ENCODE measurements around the gene HAO2. TPM values are rescaled to one million over a fixed set of nuclear protein-coding genes. Genes with fewer than 3 reads are reported as not detected.

The HAO2 gene
- total RNA-seq, 1 experiment from 2014 or later, result not detected

DNA sequence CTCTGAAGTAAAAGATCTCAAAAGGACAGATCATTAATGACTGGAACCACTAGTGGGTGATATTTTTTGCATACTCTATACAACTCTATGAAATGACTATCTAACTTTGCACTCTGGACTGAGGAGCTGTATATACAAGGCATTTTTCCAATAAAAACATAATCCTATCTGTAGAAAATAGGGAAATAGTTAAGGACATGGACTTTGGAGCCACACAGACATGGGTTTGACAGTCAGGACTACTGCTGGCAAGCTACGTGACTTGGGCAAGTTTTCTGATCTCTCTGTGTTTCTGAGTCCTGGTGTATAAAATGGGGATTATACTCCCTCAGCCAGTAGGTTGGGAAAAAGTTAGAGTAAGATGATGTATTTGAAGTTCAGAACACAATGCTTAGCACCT, 25.5 kb downstream of the HAO2 start:
- intact Hi-C loops (cut with micrococcal nuclease; ENCODE audit: unreplicated experiment), result no loop called here

GRCh38 chr1:119396982-119397381, 28.4 kb downstream of the HAO2 start:
- intact Hi-C loops (cut with micrococcal nuclease; ENCODE audit: unreplicated experiment), result no loop called here
- no TSS peak for BruUV-seq (replicated peaks)
- ChIA-PET POLR2A (ENCODE audit: low non-redundant PET) (no interaction called here), CTCF (no interaction called here)
- H3K4me1 ChIP-seq (ENCODE audit: insufficient read depth, low read length, poor library complexity, severe bottlenecking), result no peaks in the 10 kb centered on the region
- H3K27ac ChIP-seq (ENCODE audit: low read depth, low read length, poor library complexity, severe bottlenecking), result no peak overlapping the region
- TF ChIP-seq, protein P1, sequence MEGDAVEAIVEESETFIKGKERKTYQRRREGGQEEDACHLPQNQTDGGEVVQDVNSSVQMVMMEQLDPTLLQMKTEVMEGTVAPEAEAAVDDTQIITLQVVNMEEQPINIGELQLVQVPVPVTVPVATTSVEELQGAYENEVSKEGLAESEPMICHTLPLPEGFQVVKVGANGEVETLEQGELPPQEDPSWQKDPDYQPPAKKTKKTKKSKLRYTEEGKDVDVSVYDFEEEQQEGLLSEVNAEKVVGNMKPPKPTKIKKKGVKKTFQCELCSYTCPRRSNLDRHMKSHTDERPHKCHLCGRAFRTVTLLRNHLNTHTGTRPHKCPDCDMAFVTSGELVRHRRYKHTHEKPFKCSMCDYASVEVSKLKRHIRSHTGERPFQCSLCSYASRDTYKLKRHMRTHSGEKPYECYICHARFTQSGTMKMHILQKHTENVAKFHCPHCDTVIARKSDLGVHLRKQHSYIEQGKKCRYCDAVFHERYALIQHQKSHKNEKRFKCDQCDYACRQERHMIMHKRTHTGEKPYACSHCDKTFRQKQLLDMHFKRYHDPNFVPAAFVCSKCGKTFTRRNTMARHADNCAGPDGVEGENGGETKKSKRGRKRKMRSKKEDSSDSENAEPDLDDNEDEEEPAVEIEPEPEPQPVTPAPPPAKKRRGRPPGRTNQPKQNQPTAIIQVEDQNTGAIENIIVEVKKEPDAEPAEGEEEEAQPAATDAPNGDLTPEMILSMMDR (conservative IDR thresholded peaks at IDR 0.05; ENCODE audit: low read depth, low read length), result no peak
- no peak overlapping the region for H3K4me3 ChIP-seq (ENCODE audit: low read depth, low read length, poor library complexity, severe bottlenecking)
- H3K9me3 ChIP-seq (ENCODE audit: low read depth, low read length, poor library complexity, severe bottlenecking), result no peaks in the 10 kb centered on the region
- DNase-seq (ENCODE audit: low spot score), result no peak
- no peaks in the 10 kb centered on the region for H3K27me3 ChIP-seq (replicated peaks; ENCODE audit: insufficient read depth, low read depth, low read length, poor library complexity)
- H3K36me3 ChIP-seq (ENCODE audit: insufficient read depth, low read length, poor library complexity, severe bottlenecking), result no peaks in the 10 kb centered on the region

More for the DNA sequence above, 25.5 kb downstream of the HAO2 start:
- no peak overlapping the region for H3K4me3 ChIP-seq (ENCODE audit: low read depth, low read length, poor library complexity, severe bottlenecking)
- POLR2A ChIA-PET (ENCODE audit: low non-redundant PET), result no interaction called here
- H3K9me3 ChIP-seq (ENCODE audit: low read depth, low read length, poor library complexity, severe bottlenecking), result no peaks in the 10 kb centered on the region
- CTCF ChIA-PET, result no interaction called here
- no peaks in the 10 kb centered on the region for H3K4me1 ChIP-seq (ENCODE audit: insufficient read depth, low read length, poor library complexity, severe bottlenecking)
- DNase-seq (ENCODE audit: low spot score), result no peak
- TF ChIP-seq EZH2 (IDR thresholded peaks at IDR 0.05; ENCODE audit: borderline replicate concordance, low read depth, low read length, poor library complexity, severe bottlenecking), result no peak
- TF ChIP-seq, protein P1 (conservative IDR thresholded peaks at IDR 0.05; ENCODE audit: low read depth, low read length), result no peak
- H3K27me3 ChIP-seq (replicated peaks; ENCODE audit: insufficient read depth, low read depth, low read length, poor library complexity), result no peaks in the 10 kb centered on the region
- H3K27ac ChIP-seq (ENCODE audit: low read depth, low read length, poor library complexity, severe bottlenecking), result no peak overlapping the region
- H3K36me3 ChIP-seq (ENCODE audit: insufficient read depth, low read length, poor library complexity, severe bottlenecking), result no peaks in the 10 kb centered on the region
- BruUV-seq (replicated peaks), result no TSS peak

DNA sequence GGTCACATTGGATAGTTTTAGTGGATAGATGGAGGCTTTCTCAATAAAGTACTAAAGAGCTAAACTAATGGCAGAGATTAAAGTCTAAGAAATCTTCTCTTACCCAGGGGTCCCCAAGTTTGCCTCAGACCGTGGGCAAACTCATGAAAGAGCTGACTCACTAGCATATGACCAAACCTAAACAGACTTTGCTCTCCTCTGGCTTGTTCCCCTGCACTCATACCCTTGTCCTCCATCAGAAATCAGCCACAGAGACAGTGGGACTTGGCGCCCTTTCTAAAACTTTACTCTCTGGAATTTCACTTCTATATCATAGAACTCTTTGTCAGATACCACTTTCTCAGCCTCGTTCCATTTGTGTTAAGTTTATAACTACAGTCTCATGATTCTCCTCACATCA, 29.4 kb downstream of the HAO2 start:
- BruUV-seq (replicated peaks), result no TSS peak
- no peaks in the 10 kb centered on the region for H3K36me3 ChIP-seq (ENCODE audit: insufficient read depth, low read length, poor library complexity, severe bottlenecking)
- no peaks in the 10 kb centered on the region for H3K9me3 ChIP-seq (ENCODE audit: low read depth, low read length, poor library complexity, severe bottlenecking)
- TF ChIP-seq, protein P1 (conservative IDR thresholded peaks at IDR 0.05; ENCODE audit: low read depth, low read length), result no peak
- TF ChIP-seq EZH2 (IDR thresholded peaks at IDR 0.05; ENCODE audit: borderline replicate concordance, low read depth, low read length, poor library complexity, severe bottlenecking), result no peak
- POLR2A ChIA-PET (ENCODE audit: low non-redundant PET), result no interaction called here
- H3K27me3 ChIP-seq (replicated peaks; ENCODE audit: insufficient read depth, low read depth, low read length, poor library complexity), result no peaks in the 10 kb centered on the region
- H3K4me3 ChIP-seq (ENCODE audit: low read depth, low read length, poor library complexity, severe bottlenecking), result no peak overlapping the region
- H3K4me1 ChIP-seq (ENCODE audit: insufficient read depth, low read length, poor library complexity, severe bottlenecking), result no peaks in the 10 kb centered on the region
- no peak for DNase-seq (ENCODE audit: low spot score)
- intact Hi-C loops (cut with micrococcal nuclease; ENCODE audit: unreplicated experiment), result no loop called here
- no peak overlapping the region for H3K27ac ChIP-seq (ENCODE audit: low read depth, low read length, poor library complexity, severe bottlenecking)
- CTCF ChIA-PET, result no interaction called here
